Measurements from ENCODE around the gene S100A5. TPM values are rescaled to one million over a fixed set of nuclear protein-coding genes. Genes with fewer than 3 reads are reported as not detected.

The S100A5 gene
- total RNA-seq, 4 donors from 2014 or later: not detected

DNA sequence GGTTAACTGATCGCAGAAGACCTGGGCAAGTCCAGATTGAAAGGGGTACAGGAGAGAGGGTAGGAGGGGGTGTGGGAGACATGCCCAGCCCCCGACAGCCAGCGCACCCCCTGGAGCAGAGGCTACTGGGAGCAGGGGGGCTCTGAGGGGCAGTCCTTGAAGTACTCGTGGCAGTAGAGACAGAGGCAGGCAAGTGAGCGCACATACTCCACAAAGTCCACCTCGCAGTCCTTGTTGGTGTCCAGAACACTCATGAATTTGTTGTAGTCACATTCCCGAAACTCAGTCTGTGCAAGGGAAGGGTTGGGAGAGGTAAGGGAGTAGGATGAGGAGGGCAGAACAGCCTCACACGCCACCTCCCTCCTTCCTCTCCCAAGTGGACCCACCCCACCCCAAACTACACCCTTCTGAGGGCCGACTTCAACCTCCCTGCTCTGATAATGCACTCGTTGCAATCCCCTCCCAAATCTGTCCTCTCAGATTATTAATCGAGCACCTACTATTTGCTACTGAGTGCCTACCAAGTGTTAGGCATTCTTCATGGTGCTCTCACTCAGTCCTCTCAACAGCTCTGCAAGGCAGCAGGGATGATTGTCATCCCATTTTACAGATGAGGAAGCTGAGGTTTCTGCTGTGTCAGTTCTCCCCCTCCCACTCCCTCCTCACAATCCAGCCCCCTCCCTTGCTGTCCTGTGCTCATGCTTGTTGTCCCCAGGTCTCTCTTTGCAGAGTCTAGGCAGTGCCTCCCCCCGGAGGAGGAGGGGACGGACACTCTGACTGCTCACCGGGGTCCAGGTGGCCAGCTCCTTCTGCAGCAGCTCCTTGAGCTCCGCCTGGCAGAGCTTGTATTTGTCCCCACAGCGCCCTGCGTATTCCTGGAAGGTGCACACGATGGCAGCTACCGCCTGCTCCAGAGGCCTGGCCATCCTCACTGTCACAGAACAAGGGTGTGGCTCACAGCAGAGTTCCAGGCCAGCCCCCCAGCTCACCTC is 7.1 kb upstream of the S100A5 start:
- Histone ChIP-seq H3K27ac (peak overlapping the region in 3 of 4 donors; percentile 79 to 90 (median 82)), H3K27me3 (no peaks in the 10 kb centered on the region), H3K9me3 (no peaks in the 10 kb centered on the region), H3K36me3 (no peaks in the 10 kb centered on the region), H3K4me1 (peaks cover 5 to 80% (median 71%) of the 10 kb centered on the region in 3 donors), H3K4me3 (no peak overlapping the region)
- TF ChIP-seq POLR2A (IDR thresholded peaks at IDR 0.05) (no peak), POLR2AphosphoS5 (IDR thresholded peaks at IDR 0.05) (no peak), EP300 (IDR thresholded peaks at IDR 0.05) (no peak)
- WGBS, 2 donors (ENCODE audit: low coverage in 1 of 2): 69 to 71% methylated on average over 6 to 8 of the region's 19 CpGs
- ATAC-seq: no peak

DNA sequence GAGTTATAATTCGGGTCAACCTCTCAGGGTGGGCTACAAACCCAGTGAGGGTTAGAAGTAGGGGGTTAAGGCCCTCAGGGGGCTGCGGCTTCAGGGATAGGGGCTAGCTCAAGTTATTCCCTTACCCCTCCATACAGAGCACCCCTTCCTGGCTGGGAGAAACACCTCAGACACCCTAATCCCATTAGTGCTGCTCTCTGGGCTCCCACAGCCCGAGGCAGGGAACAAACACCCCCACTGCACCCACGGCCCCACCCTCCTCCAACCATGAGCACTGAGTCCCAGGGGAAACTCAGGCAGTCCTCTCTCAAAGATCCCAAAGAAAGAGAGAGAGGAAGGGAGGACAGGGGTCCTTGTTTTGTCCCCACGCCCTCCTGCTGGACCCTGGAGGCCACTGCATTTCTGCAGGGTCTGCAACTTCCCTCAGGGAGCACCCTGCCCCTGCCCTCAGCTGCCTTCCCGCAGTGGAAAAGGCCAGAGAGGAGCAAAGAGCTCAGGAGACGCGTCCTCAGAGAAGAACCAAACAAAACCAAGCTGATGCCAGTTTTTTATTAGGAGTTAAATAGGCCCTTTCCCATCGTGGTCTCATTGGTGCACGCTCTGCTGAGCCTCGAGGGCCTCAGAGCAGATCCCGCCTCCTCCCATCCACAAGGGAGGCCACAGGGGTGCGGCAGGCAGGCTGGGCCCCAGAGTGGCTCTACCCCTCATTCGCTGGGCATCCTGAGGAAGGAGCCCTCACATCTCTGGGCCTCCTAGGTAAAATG is 6.2 kb upstream of the S100A5 start:
- WGBS, 2 donors (ENCODE audit: low coverage in 1 of 2): 73 to 90% methylated on average over 4 to 5 of the region's 14 CpGs
- TF ChIP-seq POLR2AphosphoS5 (IDR thresholded peaks at IDR 0.05): no peak
- TF ChIP-seq, protein P1, sequence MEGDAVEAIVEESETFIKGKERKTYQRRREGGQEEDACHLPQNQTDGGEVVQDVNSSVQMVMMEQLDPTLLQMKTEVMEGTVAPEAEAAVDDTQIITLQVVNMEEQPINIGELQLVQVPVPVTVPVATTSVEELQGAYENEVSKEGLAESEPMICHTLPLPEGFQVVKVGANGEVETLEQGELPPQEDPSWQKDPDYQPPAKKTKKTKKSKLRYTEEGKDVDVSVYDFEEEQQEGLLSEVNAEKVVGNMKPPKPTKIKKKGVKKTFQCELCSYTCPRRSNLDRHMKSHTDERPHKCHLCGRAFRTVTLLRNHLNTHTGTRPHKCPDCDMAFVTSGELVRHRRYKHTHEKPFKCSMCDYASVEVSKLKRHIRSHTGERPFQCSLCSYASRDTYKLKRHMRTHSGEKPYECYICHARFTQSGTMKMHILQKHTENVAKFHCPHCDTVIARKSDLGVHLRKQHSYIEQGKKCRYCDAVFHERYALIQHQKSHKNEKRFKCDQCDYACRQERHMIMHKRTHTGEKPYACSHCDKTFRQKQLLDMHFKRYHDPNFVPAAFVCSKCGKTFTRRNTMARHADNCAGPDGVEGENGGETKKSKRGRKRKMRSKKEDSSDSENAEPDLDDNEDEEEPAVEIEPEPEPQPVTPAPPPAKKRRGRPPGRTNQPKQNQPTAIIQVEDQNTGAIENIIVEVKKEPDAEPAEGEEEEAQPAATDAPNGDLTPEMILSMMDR (IDR thresholded peaks at IDR 0.05): no peak
- TF ChIP-seq POLR2A (IDR thresholded peaks at IDR 0.05): no peak
- TF ChIP-seq EP300 (IDR thresholded peaks at IDR 0.05): no peak
- Histone ChIP-seq H3K36me3 (no peaks in the 10 kb centered on the region), H3K9me3 (no peaks in the 10 kb centered on the region), H3K4me1 (peaks cover 5 to 86% (median 72%) of the 10 kb centered on the region in 3 donors), H3K27me3 (no peaks in the 10 kb centered on the region), H3K4me3 (peak overlapping the region in 1 of 2 donors; percentile 54), H3K27ac (peak overlapping the region in 3 of 4 donors; percentile 79 to 90 (median 82))
- no peak for ATAC-seq

DNA sequence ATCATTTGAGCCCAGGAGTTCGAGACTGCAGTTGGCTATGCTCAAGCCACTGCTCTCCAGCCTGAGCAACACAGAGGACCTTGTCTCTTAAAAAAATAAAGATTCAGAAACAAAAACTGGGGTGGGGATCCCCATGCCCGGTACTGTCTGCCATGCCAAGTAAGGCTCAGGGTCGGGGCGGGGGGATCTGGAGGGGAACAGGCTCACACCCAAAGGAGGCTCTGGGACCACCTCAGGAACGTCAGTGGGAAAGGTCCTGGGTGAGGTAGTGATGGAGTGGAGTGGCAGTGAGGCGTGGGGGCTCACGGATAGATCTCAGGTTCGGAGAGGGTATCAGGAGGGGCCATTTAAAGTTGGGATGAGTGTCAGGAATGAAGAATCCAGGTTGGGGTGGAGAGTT is 5.6 kb upstream of the S100A5 start:
- TF ChIP-seq POLR2A (IDR thresholded peaks at IDR 0.05): no peak
- TF ChIP-seq POLR2AphosphoS5 (IDR thresholded peaks at IDR 0.05): no peak
- TF ChIP-seq EP300 (IDR thresholded peaks at IDR 0.05): no peak
- TF ChIP-seq, protein P1 (IDR thresholded peaks at IDR 0.05): no peak
- H3K27ac ChIP-seq: peak overlapping the region in 3 of 4 donors; percentile 79 to 90 (median 82)
- H3K27me3 ChIP-seq: no peaks in the 10 kb centered on the region
- H3K4me1 ChIP-seq: peaks cover 5 to 92% (median 72%) of the 10 kb centered on the region in 3 donors
- no peaks in the 10 kb centered on the region for H3K9me3 ChIP-seq
- WGBS, 2 donors (ENCODE audit: low coverage in 1 of 2): 75 to 88% methylated on average over 4 to 7 of the region's 8 CpGs
- ATAC-seq: no peak
- H3K36me3 ChIP-seq: no peaks in the 10 kb centered on the region
- peak overlapping the region in 1 of 2 donors; percentile 54 for H3K4me3 ChIP-seq

DNA sequence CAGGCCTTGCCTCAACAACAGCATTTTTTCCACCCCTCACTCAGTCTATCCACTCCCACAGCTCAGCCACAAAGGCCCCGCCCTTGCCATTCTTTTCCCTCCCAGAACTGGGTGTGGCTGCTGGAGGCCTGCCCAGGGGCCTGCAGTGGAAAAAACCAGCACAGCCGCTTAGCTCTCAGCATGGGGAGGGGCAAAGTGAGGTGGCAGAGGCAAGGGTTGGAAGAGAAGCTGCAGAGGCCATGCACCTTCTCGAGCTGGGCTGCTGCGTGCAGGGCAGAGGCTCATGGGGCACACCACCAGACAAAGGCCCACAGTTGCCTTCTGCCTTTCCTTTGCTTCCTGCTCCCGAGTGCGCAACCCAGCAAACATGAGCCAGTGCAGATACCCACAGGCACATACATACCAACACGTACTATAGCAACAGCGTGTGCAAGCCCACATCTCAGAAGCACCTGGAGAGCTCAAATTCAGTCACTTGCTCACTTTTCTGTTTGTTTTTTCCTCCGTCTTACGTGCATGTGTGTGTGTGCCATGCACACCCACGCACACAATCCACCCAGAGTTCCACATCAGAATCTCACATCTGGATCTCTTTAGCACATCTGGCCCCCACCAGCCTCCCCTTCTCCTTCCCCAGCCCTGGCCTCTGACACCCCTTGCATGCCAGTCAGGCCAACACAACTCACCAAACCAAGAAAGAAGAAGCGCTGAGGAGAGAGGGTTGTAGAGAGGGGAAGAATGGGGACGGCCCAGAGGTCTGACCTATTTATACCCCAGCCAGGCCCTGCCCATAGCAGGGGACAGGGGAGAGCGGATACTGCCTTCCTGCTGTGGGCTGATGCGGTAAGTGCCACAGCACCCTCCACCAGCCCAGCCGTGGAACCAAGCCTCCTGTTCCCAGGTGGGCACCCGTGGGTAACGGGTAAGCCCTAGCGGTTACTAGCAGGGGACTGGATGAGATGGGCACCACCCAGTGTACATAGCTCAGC is 4.6 kb upstream of the S100A5 start, which contains the start of gene S100A4:
Gene S100A4, minus strand, starts transcription at position 740 of the 989 bp plus-strand sequence. CDS start 1,012 bp downstream, outside the sequence.
- Histone ChIP-seq H3K4me1 (peaks cover 5 to 90% (median 72%) of the 10 kb centered on the region in 3 donors), H3K27me3 (no peaks in the 10 kb centered on the region), H3K9me3 (no peaks in the 10 kb centered on the region), H3K4me3 (peak within 1 kb of the TSS; percentile 26 to 54), H3K36me3 (no peaks in the 10 kb centered on the region), H3K27ac (peak within 1 kb of the TSS; percentile 68 to 90 (median 80))
- TF ChIP-seq POLR2AphosphoS5 (IDR thresholded peaks at IDR 0.05) (peak; percentile 53), EP300 (IDR thresholded peaks at IDR 0.05) (no peak), POLR2A (IDR thresholded peaks at IDR 0.05) (peak; percentile 29 to 80)
- TF ChIP-seq, protein P1 (IDR thresholded peaks at IDR 0.05): no peak
- 13 to 16% methylated on average over 9 to 11 of the region's 19 CpGs for WGBS, 2 donors (ENCODE audit: low coverage in 1 of 2)
- peak; percentile 88 for ATAC-seq

All from gastroesophageal sphincter (tissue), 4 donors.